ENCODE results near the gene MVD. TPM values are rescaled to one million over a fixed set of nuclear protein-coding genes. Genes with fewer than 3 reads are reported as not detected.
A peak's percentile ranks its signal among the peaks of the same experiment; 100 is the strongest.

Gene MVD
- total RNA-seq, 1 donor from 2014 or later, result 78.1 TPM

DNA sequence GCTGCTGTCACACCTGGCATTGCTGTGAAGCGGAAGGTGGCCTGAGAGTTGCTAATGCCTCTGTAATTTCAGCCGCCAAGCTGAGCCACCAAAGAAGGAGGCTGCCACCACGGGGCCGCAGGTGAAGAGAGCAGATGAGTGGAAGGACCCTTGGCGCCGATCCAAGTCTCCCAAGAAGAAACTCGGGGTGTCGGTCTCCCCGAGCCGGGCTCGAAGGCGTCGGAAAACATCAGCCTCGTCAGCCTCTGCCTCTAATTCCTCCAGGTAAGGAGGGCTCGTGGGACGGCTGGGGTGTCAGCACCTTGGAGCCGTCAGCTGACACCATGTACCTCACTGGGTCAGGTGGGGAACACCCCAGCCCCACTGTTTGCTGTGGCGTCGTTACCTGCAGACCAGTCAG lies 40.8 kb downstream of the MVD start:
- TF ChIP-seq, protein P1, sequence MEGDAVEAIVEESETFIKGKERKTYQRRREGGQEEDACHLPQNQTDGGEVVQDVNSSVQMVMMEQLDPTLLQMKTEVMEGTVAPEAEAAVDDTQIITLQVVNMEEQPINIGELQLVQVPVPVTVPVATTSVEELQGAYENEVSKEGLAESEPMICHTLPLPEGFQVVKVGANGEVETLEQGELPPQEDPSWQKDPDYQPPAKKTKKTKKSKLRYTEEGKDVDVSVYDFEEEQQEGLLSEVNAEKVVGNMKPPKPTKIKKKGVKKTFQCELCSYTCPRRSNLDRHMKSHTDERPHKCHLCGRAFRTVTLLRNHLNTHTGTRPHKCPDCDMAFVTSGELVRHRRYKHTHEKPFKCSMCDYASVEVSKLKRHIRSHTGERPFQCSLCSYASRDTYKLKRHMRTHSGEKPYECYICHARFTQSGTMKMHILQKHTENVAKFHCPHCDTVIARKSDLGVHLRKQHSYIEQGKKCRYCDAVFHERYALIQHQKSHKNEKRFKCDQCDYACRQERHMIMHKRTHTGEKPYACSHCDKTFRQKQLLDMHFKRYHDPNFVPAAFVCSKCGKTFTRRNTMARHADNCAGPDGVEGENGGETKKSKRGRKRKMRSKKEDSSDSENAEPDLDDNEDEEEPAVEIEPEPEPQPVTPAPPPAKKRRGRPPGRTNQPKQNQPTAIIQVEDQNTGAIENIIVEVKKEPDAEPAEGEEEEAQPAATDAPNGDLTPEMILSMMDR (IDR thresholded peaks at IDR 0.05; ENCODE audit: unreplicated experiment), result no peak
- H3K27me3 Mint-ChIP-seq, result no peaks in the 10 kb centered on the region
- H3K27ac Mint-ChIP-seq, result no peak overlapping the region
- peaks cover 10% of the 10 kb centered on the region for H3K36me3 Mint-ChIP-seq (ENCODE audit: insufficient read depth)
- DNase-seq (ENCODE audit: low spot score, unreplicated experiment), result no peak
- no peak overlapping the region for H3K4me3 Mint-ChIP-seq (ENCODE audit: low read depth)
- H3K4me1 Mint-ChIP-seq (ENCODE audit: low read depth), result peaks cover 21% of the 10 kb centered on the region
- H3K9me3 Mint-ChIP-seq (ENCODE audit: low read depth), result no peaks in the 10 kb centered on the region

- Mint-ChIP-seq H3K4me3 (ENCODE audit: low read depth) (no peak overlapping the region), H3K9me3 (ENCODE audit: low read depth) (no peaks in the 10 kb centered on the region), H3K27me3 (no peaks in the 10 kb centered on the region), H3K4me1 (ENCODE audit: low read depth) (peaks cover 35% of the 10 kb centered on the region), H3K27ac (no peak overlapping the region), H3K36me3 (ENCODE audit: insufficient read depth) (peaks cover 5% of the 10 kb centered on the region)
- DNase-seq (ENCODE audit: low spot score, unreplicated experiment), result no peak
- TF ChIP-seq, protein P1 (IDR thresholded peaks at IDR 0.05; ENCODE audit: unreplicated experiment), result no peak
These were observed 42.8 kb downstream of the MVD start for GRCh38 chr16:88619859-88620815.

- TF ChIP-seq, protein P1 (IDR thresholded peaks at IDR 0.05; ENCODE audit: unreplicated experiment), result no peak
- Mint-ChIP-seq H3K27ac (peak overlapping the region; percentile 41), H3K9me3 (ENCODE audit: low read depth) (no peaks in the 10 kb centered on the region), H3K36me3 (ENCODE audit: insufficient read depth) (peaks cover 5% of the 10 kb centered on the region), H3K4me1 (ENCODE audit: low read depth) (peaks cover 36% of the 10 kb centered on the region), H3K27me3 (no peaks in the 10 kb centered on the region), H3K4me3 (ENCODE audit: low read depth) (no peak overlapping the region)
- DNase-seq (ENCODE audit: low spot score, unreplicated experiment), result no peak
These were observed 43.8 kb downstream of the MVD start for GRCh38 chr16:88618956-88619667.

GRCh38 chr16:88618182-88618955 lies 44.5 kb downstream of the MVD start:
- peak overlapping the region; percentile 67 for H3K27ac Mint-ChIP-seq
- no peaks in the 10 kb centered on the region for H3K27me3 Mint-ChIP-seq
- H3K36me3 Mint-ChIP-seq (ENCODE audit: insufficient read depth), result peaks cover 10% of the 10 kb centered on the region
- DNase-seq (ENCODE audit: low spot score, unreplicated experiment), result no peak
- peaks cover 36% of the 10 kb centered on the region for H3K4me1 Mint-ChIP-seq (ENCODE audit: low read depth)
- TF ChIP-seq, protein P1 (IDR thresholded peaks at IDR 0.05; ENCODE audit: unreplicated experiment), result no peak
- no peaks in the 10 kb centered on the region for H3K9me3 Mint-ChIP-seq (ENCODE audit: low read depth)
- no peak overlapping the region for H3K4me3 Mint-ChIP-seq (ENCODE audit: low read depth)
